Measurements from ENCODE around the gene ARL5C.
"Not testable (repeated sequence)": the region's sequence is repeated elsewhere in the genome, so short reads cannot be mapped to it uniquely, and the experiment has no call there.

ARL5C gene

DNA sequence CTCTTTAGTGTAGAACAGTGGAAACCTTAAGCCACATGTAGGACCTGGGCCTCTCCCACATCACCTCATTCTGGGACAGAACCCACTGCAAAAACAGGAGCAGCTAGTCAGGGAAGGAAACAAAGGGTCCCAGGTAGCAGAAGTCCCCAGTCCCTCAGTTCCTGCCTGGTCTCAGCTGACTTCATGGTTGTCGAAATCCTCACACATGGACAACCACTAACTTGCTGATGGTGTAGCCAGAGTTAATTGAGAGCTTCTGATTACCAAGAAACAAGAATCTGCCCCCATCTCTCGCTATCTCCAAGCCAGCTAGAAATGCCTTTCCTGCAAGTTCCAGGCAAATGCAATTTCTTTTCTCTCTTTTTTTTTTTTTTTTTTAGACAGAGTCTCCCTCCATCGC, 3.6 kb upstream of the ARL5C start:
- no peaks in the 10 kb centered on the region for H3K27me3 ChIP-seq (ENCODE audit: control insufficient read depth in 1 of 2, insufficient read depth in 2 of 2, low read length in 2 of 2)
- no peaks in the 10 kb centered on the region for H3K36me3 ChIP-seq (ENCODE audit: control insufficient read depth in 1 of 2, insufficient read depth in 2 of 2, low read length in 2 of 2)
- peaks cover 15 to 17% of the 10 kb centered on the region in 2 donors for H3K4me1 ChIP-seq (ENCODE audit: control insufficient read depth in 1 of 2, insufficient read depth in 2 of 2, low read length in 2 of 2)
- no peak overlapping the region for H3K9ac ChIP-seq (ENCODE audit: low read depth in 1 of 2, low read length in 2 of 2)
- H3K9me3 ChIP-seq (ENCODE audit: control insufficient read depth in 1 of 2, low read length in 2 of 2) = no peaks in the 10 kb centered on the region
- H3K27ac ChIP-seq (ENCODE audit: low read depth, low read length) = no peak overlapping the region
- no peak overlapping the region for H3K4me3 ChIP-seq (ENCODE audit: low read depth in 1 of 2, low read length in 2 of 2)

DNA sequence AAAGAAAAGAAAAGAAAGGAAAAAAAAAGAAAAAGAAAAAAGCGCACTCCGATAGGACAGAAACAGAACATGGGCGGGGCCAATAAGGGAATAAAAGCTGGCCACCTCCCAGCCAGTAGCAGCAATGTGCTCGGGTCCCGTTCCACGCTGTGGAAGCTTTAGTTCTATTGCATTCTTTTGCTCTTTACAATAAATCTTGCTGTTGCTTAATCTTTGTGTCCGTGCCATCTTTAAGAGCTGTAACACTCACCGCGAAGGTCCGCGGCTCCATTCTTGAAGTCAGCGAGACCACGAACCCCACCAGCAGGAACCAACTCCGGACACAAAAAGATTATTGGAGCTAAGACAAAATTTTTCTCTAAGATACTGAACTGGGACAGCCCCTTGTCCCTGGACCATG, 3.1 kb upstream of the ARL5C start:
- Histone ChIP-seq H3K4me3 (ENCODE audit: low read depth in 1 of 2, low read length in 2 of 2) (no peak overlapping the region), H3K27ac (ENCODE audit: low read depth, low read length) (no peak overlapping the region), H3K36me3 (ENCODE audit: control insufficient read depth in 1 of 2, insufficient read depth in 2 of 2, low read length in 2 of 2) (no peaks in the 10 kb centered on the region), H3K27me3 (ENCODE audit: control insufficient read depth in 1 of 2, insufficient read depth in 2 of 2, low read length in 2 of 2) (no peaks in the 10 kb centered on the region), H3K9ac (ENCODE audit: low read depth in 1 of 2, low read length in 2 of 2) (no peak overlapping the region), H3K4me1 (ENCODE audit: control insufficient read depth in 1 of 2, insufficient read depth in 2 of 2, low read length in 2 of 2) (peaks cover 18 to 21% of the 10 kb centered on the region in 2 donors), H3K9me3 (ENCODE audit: control insufficient read depth in 1 of 2, low read length in 2 of 2) (no peaks in the 10 kb centered on the region)

DNA sequence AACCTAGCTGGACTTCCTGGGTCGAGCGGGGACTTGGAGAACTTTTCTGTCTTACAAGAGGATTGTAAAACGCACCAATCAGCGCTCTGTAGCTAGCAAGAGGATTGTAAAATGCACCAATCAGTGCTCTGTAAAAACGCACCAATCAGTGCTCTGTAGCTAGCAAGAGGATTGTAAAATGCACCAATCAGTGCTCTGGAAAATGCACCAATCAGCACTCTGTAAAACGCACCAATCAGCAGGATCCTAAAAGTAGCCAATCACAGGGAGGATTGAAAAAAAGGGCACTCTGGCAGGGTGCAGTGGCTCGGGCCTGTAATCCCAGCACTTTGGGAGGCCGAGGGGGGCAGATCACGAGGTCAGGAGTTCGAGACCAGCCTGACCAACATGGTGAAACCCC, 2.5 kb upstream of the ARL5C start:
- H3K9ac ChIP-seq (ENCODE audit: low read depth in 1 of 2, low read length in 2 of 2); H3K9me3 ChIP-seq (ENCODE audit: control insufficient read depth in 1 of 2, low read length in 2 of 2); H3K4me3 ChIP-seq (ENCODE audit: low read depth in 1 of 2, low read length in 2 of 2); H3K27ac ChIP-seq (ENCODE audit: low read depth, low read length); H3K27me3 ChIP-seq (ENCODE audit: control insufficient read depth in 1 of 2, insufficient read depth in 2 of 2, low read length in 2 of 2); H3K36me3 ChIP-seq (ENCODE audit: control insufficient read depth in 1 of 2, insufficient read depth in 2 of 2, low read length in 2 of 2): not testable (repeated sequence)
- H3K4me1 ChIP-seq (ENCODE audit: control insufficient read depth in 1 of 2, insufficient read depth in 2 of 2, low read length in 2 of 2) = peaks cover 18 to 21% of the 10 kb centered on the region in 2 donors

DNA sequence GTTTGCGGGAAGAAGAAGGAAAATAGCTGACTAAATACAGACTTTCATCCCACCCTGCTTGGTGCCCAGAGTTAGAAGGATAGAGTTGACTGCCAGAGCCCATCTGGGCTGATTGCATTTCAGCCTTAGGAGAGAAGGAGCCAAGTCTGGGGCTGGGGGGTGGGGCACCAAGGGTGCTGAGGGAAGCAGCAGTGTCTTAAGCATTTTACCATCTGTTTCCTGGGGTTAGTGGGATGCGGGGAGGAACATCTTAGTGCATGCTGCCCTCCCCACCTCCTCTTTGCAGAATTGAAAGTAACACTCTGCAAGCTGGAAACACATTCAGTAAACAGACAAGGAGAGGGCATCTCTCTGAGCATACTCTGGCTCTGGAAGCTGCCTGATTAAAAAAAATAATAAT, 1.5 kb upstream of the ARL5C start:
- Histone ChIP-seq H3K27me3 (ENCODE audit: control insufficient read depth in 1 of 2, insufficient read depth in 2 of 2, low read length in 2 of 2) (no peaks in the 10 kb centered on the region), H3K9ac (ENCODE audit: low read depth in 1 of 2, low read length in 2 of 2) (no peak overlapping the region), H3K27ac (ENCODE audit: low read depth, low read length) (no peak overlapping the region), H3K9me3 (ENCODE audit: control insufficient read depth in 1 of 2, low read length in 2 of 2) (no peaks in the 10 kb centered on the region), H3K36me3 (ENCODE audit: control insufficient read depth in 1 of 2, insufficient read depth in 2 of 2, low read length in 2 of 2) (no peaks in the 10 kb centered on the region), H3K4me3 (ENCODE audit: low read depth in 1 of 2, low read length in 2 of 2) (no peak overlapping the region), H3K4me1 (ENCODE audit: control insufficient read depth in 1 of 2, insufficient read depth in 2 of 2, low read length in 2 of 2) (peaks cover 18 to 21% of the 10 kb centered on the region in 2 donors)

DNA sequence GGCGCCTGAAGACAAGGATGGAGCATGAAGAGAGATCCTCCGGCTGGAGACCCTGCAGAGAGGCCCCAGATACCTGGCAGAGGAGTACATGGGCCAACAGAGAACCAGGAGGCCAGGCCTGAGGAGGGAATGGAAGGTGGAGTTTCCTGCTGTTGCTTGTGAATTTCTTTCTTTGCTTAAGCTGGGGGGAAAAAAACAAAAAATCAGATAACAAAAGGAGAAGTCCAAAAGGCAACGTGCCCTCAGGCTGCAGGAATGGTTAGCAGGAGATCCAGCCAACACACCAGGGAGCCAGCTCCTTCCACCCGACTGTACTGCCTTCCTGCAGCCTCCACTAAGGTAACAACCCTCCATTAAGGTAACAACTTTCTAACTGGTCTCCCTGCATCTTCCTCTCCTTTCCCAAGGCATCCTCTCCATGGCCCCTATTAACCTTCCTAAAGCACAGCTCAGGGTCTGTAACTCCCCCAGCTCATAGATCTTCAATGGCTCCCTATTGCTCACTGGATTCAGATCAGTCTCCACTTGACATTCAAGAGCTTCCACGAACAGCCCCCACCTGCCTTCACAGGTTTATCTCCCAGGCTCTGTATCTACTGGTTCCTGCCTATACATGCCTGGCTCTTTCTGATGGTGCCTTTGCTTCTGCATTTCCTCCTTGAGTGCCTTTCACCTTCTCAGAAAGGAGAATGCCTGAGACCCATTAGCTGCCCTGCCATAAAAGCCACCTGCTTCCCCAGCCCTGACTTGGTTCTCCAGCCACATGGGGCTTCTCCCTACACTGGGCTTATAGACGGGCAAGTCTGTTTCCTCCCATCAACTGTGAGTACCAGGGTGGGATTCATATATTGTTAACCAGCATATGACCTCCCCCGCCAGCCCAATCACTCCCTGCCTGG, 725 bp upstream of the ARL5C start:
- Histone ChIP-seq H3K4me1 (ENCODE audit: control insufficient read depth in 1 of 2, insufficient read depth in 2 of 2, low read length in 2 of 2) (peaks cover 18 to 21% of the 10 kb centered on the region in 2 donors), H3K9ac (ENCODE audit: low read depth in 1 of 2, low read length in 2 of 2) (no peak overlapping the region), H3K27me3 (ENCODE audit: control insufficient read depth in 1 of 2, insufficient read depth in 2 of 2, low read length in 2 of 2) (no peaks in the 10 kb centered on the region), H3K36me3 (ENCODE audit: control insufficient read depth in 1 of 2, insufficient read depth in 2 of 2, low read length in 2 of 2) (no peaks in the 10 kb centered on the region), H3K27ac (ENCODE audit: low read depth, low read length) (no peak overlapping the region), H3K4me3 (ENCODE audit: low read depth in 1 of 2, low read length in 2 of 2) (no peak overlapping the region), H3K9me3 (ENCODE audit: control insufficient read depth in 1 of 2, low read length in 2 of 2) (no peaks in the 10 kb centered on the region)

DNA sequence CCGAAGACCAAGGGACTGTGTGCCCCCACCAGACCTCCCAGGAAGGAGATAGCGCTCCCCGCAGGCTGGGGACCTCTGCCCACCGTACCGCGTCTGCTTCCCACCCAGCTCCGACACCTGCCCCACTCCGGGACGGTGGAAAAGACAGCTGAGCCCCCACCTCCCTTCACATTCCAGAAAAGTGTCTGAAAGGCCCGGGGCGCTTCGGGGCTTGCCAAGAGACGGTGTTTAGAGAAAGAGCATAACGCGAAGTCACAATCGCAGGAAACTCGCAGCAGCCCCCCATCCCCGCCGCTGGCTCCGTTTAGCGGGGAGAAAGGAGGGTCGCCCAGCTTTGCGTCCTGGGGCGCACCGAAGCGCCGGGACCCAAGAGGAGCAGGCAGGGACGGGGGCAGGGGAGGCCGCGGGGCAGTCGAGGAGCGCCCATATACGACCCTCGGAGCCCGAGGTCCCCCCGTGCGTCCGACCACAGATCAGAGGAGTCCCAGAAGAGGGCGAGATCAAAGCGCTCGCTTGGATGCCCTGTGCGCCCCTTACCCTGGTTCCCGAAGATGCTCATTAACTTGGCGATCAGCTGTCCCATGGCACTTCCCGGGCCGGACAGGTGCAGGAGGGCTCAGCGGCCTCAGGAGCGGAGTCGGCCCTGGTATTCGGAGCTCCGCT, 652 bp downstream of the ARL5C start:
- H3K9ac ChIP-seq (ENCODE audit: low read depth in 1 of 2, low read length in 2 of 2) = peak overlapping the region; percentile 49 to 60
- H3K9me3 ChIP-seq (ENCODE audit: control insufficient read depth in 1 of 2, low read length in 2 of 2) = no peaks in the 10 kb centered on the region
- no peaks in the 10 kb centered on the region for H3K27me3 ChIP-seq (ENCODE audit: control insufficient read depth in 1 of 2, insufficient read depth in 2 of 2, low read length in 2 of 2)
- H3K4me3 ChIP-seq (ENCODE audit: low read depth in 1 of 2, low read length in 2 of 2) = peak overlapping the region; percentile 79 to 81
- H3K36me3 ChIP-seq (ENCODE audit: control insufficient read depth in 1 of 2, insufficient read depth in 2 of 2, low read length in 2 of 2) = no peaks in the 10 kb centered on the region
- peaks cover 18 to 21% of the 10 kb centered on the region in 2 donors for H3K4me1 ChIP-seq (ENCODE audit: control insufficient read depth in 1 of 2, insufficient read depth in 2 of 2, low read length in 2 of 2)
- H3K27ac ChIP-seq (ENCODE audit: low read depth, low read length) = no peak overlapping the region

DNA sequence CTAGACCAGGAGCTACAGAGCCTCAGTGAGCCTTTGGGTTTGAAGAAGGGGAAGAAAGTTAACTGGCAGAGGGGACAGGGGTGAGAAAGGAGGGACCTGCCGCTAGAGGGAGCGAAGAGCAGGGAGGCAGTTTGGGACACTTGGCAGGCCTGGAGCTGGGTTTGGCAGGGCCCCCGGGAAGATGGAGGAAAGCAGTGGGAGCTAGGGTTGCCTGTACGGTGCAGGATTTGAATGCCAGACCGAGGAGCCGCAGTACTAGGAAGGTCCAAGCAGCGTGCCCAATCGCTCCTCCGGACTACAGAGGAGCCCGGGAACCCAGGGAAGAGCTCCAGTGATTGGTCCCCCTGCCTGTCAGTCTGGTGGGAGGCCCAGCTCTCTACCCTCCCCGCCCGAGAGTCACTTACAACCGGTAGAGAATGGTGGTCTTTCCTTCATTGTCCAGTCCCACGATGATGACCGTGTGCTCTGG, 1.3 kb downstream of the ARL5C start:
- Histone ChIP-seq H3K27ac (ENCODE audit: low read depth, low read length) (no peak overlapping the region), H3K27me3 (ENCODE audit: control insufficient read depth in 1 of 2, insufficient read depth in 2 of 2, low read length in 2 of 2) (no peaks in the 10 kb centered on the region), H3K36me3 (ENCODE audit: control insufficient read depth in 1 of 2, insufficient read depth in 2 of 2, low read length in 2 of 2) (no peaks in the 10 kb centered on the region), H3K9ac (ENCODE audit: low read depth in 1 of 2, low read length in 2 of 2) (peak overlapping the region; percentile 49 to 60), H3K4me1 (ENCODE audit: control insufficient read depth in 1 of 2, insufficient read depth in 2 of 2, low read length in 2 of 2) (peaks cover 18 to 21% of the 10 kb centered on the region in 2 donors), H3K9me3 (ENCODE audit: control insufficient read depth in 1 of 2, low read length in 2 of 2) (no peaks in the 10 kb centered on the region), H3K4me3 (ENCODE audit: low read depth in 1 of 2, low read length in 2 of 2) (peak overlapping the region; percentile 79 to 81)

DNA sequence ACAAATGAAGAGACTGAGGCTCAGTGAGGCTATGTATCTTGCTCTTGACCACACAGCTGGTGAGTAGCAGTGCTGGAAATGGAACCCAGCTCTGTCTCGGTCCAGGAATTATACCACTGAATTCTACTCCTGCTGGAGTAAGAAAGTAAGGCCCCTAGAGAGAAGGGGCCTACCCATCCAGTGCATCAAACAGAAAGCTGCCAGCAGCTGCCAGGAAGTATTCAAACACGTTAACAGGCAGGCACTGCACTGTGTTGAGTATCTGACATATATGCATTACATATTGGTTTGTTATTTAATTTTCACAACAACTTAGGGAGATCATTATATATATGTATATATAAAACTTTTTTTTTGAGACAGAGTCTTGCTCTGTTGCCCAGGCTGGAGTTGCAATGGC, 4.0 kb downstream of the ARL5C start:
- Histone ChIP-seq H3K36me3 (ENCODE audit: control insufficient read depth in 1 of 2, insufficient read depth in 2 of 2, low read length in 2 of 2) (no peaks in the 10 kb centered on the region), H3K9me3 (ENCODE audit: control insufficient read depth in 1 of 2, low read length in 2 of 2) (no peaks in the 10 kb centered on the region), H3K4me1 (ENCODE audit: control insufficient read depth in 1 of 2, insufficient read depth in 2 of 2, low read length in 2 of 2) (peaks cover 18 to 21% of the 10 kb centered on the region in 2 donors), H3K4me3 (ENCODE audit: low read depth in 1 of 2, low read length in 2 of 2) (no peak overlapping the region), H3K9ac (ENCODE audit: low read depth in 1 of 2, low read length in 2 of 2) (no peak overlapping the region), H3K27ac (ENCODE audit: low read depth, low read length) (no peak overlapping the region), H3K27me3 (ENCODE audit: control insufficient read depth in 1 of 2, insufficient read depth in 2 of 2, low read length in 2 of 2) (no peaks in the 10 kb centered on the region)

DNA sequence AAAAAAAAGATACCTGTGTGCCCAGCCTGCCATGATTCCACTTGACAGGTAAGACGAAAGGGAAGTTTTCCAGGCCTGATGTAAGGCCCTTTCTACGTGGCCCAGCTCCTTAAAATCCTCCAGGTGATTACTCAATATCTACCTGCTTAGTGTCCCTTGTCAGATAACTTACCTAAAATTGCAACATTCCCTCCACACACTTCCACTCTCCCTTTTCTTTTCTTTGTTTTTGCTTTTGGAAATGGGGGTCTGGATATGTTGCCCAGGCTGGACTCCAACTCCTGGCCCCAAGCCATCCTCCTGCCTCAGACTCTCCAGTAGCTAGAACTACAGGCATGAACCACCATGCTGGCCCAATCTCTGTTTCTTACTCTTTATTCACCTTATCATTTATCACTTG, 7.3 kb downstream of the ARL5C start:
- Histone ChIP-seq H3K27ac (ENCODE audit: low read depth, low read length) (no peak overlapping the region), H3K27me3 (ENCODE audit: control insufficient read depth in 1 of 2, insufficient read depth in 2 of 2, low read length in 2 of 2) (no peaks in the 10 kb centered on the region), H3K36me3 (ENCODE audit: control insufficient read depth in 1 of 2, insufficient read depth in 2 of 2, low read length in 2 of 2) (no peaks in the 10 kb centered on the region), H3K4me1 (ENCODE audit: control insufficient read depth in 1 of 2, insufficient read depth in 2 of 2, low read length in 2 of 2) (no peaks in the 10 kb centered on the region), H3K4me3 (ENCODE audit: low read depth in 1 of 2, low read length in 2 of 2) (no peak overlapping the region), H3K9me3 (ENCODE audit: control insufficient read depth in 1 of 2, low read length in 2 of 2) (no peaks in the 10 kb centered on the region), H3K9ac (ENCODE audit: low read depth in 1 of 2, low read length in 2 of 2) (no peak overlapping the region)

DNA sequence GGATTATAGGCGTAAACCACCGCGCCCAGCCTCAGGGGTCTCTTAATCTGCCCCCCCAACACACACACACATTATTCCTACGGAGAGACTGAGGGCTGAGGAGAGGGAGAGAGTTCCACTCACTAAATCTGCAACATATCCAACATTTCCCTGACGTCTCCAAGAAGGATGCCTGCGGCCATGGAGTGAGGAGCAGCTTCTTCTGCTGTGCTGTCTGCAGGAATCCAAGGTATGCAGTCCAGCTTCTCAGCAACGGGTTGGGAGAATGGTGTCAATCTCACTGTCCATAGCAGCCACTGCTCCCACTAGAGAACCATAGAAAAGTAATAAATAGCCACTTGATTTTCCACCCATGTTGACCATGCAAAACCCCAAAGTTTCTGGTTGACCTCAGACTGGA, 9.5 kb downstream of the ARL5C start:
- H3K36me3 ChIP-seq (ENCODE audit: control insufficient read depth in 1 of 2, insufficient read depth in 2 of 2, low read length in 2 of 2) = no peaks in the 10 kb centered on the region
- H3K27ac ChIP-seq (ENCODE audit: low read depth, low read length) = no peak overlapping the region
- no peak overlapping the region for H3K4me3 ChIP-seq (ENCODE audit: low read depth in 1 of 2, low read length in 2 of 2)
- peaks cover 11 to 15% of the 10 kb centered on the region in 2 donors for H3K4me1 ChIP-seq (ENCODE audit: control insufficient read depth in 1 of 2, insufficient read depth in 2 of 2, low read length in 2 of 2)
- no peaks in the 10 kb centered on the region for H3K27me3 ChIP-seq (ENCODE audit: control insufficient read depth in 1 of 2, insufficient read depth in 2 of 2, low read length in 2 of 2)
- H3K9ac ChIP-seq (ENCODE audit: low read depth in 1 of 2, low read length in 2 of 2) = no peak overlapping the region
- no peaks in the 10 kb centered on the region for H3K9me3 ChIP-seq (ENCODE audit: control insufficient read depth in 1 of 2, low read length in 2 of 2)
